NCI-H345 (cell line): ENCODE measurements around the gene NACA.
"Not testable (repeated sequence)": the region's sequence is repeated elsewhere in the genome, so short reads cannot be mapped to it uniquely, and the experiment has no call there.

Experiments used
- DNase-seq: peaks from one replicate; lab custom pipeline; 2025; lab: John Stamatoyannopoulos, UW

Gene NACA

DNA sequence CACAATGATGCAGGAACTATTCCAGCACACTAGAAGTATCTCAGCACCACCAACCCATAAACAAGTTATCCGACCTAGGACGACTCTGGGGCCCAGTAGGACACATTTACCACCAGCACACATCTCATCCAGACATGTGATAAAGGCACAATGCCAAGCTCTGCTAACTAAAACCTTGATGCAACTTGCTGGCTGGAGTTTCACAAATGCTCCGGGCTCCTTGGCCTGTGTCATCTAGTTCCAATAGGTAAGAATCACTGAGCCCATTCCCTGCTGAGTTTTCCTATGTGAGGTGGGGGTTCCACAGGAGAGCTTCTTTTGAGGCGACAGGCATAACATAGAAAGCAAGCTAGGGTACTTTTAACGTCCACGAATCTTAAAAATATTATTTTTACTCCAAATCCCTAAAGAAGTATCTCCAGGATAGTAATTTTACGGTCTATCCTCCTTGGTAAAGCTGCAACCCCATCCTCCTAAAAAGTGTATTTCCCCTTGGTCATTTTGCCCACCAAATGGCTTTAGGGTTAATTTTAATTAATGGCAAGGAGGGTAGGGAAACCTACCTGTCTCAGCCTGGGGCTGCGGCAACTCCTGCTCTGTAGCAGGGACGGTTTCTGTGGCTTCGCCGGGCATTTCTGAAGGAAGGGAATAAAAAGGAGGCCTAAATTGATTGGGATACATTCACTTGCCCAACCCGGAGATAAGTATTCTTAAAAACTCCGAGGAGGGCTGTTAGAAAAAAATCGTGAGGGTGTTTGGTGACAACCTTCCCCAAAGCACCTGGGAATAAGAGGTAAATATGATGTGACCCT, 1.0 kb downstream of the NACA start:
- no peak for DNase-seq

DNA sequence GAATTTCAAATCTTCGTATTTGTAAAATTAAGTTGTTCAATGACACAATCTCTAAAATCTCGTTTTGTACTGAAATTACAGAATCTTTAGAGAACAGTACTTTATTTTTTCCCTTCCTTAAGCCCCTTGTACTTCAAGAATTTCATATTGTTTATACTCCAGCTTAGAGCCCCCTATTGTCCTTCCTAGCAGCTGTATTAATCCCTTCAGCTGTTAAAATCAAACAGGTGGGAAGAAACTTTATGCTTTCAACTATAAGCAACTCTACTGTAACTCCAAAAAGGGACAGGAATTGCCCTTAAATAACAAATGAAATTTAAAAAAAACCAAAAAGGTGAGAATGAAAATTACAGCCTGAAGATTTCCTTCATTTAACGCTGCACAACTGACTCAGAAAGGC, 1.7 kb downstream of the NACA start:
- DNase-seq = no peak

DNA sequence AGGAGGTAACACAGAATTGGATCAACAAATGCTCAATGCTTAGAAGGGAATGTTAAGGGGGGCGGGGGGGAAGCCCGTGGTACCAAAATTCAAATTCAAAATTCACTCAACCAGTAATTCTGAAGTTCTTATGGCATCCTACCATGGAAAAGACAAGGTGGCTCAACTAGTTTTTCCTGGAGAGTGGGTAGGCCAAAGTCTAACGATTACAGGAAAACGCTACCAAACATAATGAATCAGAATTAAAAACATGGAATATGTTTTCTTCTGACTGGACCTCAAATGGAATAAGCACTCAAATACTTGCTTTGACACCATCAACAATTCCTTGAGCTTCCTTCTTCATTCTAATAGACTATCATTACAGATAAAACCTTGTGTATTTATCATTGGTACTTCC, 2.3 kb downstream of the NACA start:
- no peak for DNase-seq

DNA sequence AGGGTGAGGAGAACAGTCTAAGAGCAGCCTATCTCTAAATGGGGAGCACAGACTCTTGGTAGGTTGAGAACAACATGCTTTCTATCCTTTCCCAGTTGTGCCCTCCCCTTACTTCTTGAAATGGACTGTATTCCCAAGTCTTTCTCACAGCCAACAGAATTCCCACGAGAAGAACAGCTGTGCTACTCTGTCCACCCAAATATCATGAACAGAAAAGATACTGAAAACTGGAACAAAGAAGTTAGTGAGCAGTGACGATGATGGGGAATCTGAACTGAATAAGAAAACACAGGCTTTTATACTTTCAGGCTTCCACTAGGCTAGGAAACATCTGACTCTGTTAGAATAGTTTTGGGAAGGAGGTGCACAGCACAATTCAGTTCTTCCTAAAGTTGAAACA, 3.4 kb downstream of the NACA start:
- DNase-seq = no peak

DNA sequence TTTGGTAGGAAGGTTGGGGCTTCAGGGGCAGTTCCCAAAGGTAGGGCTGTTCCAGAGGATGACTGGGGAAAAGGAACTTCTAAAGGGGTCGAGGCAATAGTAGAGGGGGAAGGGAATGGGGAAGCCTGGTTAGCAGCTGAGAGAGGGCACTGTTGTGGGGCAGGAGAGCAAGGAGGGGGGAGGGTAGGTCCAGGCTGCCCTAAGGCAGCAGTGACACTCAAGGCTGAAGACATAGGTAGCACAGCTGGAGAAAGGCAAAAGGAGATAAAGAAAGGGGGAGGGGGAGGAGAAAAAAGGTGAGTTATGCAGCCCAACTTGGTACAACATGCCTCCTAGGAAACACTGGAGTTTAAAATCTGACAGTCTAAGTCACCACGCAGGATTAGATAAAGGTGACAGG, 3.9 kb downstream of the NACA start:
- no peak for DNase-seq

DNA sequence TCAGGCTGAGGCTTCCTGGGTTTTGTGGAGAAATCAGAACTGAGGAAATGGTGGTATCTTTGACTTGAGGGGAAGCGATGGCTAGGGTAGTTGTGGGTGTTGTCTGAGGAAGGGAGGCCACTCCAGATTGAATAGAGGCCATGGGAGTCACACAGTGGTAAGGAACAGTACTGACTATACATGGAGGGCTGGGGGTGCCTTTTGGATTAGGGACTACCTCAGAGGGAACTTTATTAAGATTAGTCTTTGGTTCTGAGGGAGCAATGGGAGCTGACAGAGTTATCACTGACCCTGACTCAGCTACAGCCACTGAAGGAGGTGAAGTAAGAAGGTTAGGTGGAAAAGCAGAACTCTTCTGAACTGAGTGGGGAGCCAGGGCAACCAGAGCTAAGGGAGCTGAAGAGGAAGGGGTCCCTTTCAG, 4.4 kb downstream of the NACA start:
- no peak for DNase-seq

DNA sequence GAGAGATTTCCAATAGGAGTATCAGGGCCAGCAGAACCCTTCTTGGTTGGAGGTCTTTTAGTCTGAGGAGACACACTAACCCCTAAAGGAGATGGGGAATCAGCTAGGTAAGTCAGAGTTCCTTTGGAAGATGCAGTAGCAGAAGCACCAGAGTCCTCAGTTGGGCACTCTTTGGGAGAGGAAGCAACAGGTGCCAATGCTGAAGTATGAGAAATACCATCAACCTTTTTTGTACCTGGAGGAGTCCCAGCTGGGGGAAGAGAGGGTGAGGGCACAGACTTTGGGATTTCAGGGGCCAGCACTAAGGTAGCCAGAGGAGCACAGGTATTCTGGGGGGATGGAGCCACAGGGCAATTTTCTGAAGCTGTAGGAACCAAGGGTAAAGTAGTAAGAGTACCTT, 6.0 kb downstream of the NACA start:
- no peak for DNase-seq

DNA sequence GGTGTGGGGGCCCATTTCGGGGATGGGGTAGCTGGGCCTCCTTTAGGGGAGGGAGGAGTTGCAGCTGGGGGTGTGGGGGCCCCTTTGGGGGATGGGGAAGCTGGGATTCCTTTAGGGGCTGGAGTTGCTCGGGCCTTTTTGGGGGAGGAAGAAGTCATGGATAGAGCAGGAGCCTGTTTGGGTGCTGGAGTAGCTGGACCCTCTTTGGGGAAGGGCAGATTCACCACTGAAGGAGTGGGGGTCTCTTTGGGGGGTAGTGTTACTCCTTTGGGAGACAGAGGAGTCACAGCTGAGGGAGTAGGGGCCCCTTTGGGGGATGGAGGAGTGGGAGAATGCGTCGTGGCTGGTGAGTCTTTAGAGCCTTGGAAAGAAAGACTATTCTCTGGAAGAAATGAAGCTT, 6.5 kb downstream of the NACA start:
- DNase-seq = no peak

DNA sequence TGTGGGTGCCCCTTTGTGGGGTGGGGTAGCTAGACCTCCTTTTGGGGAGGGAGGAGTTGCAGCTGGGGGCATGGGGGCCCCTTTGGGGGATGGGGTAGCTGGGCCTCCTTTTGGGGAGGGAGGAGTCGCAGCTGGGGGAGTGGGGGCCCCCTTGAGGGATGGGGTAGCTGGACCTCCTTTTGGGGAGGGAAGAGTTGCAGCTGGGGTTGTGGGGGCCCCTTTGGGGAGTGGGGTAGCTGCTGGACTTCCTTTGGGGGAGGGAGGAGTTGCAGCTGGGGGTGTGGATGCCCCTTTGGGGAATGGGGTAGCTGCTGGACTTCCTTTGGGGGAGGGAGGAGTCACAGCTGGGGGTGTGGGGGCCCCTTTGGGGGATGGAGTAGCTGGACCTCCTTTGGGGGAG, 7.0 kb downstream of the NACA start:
- DNase-seq = no peak

DNA sequence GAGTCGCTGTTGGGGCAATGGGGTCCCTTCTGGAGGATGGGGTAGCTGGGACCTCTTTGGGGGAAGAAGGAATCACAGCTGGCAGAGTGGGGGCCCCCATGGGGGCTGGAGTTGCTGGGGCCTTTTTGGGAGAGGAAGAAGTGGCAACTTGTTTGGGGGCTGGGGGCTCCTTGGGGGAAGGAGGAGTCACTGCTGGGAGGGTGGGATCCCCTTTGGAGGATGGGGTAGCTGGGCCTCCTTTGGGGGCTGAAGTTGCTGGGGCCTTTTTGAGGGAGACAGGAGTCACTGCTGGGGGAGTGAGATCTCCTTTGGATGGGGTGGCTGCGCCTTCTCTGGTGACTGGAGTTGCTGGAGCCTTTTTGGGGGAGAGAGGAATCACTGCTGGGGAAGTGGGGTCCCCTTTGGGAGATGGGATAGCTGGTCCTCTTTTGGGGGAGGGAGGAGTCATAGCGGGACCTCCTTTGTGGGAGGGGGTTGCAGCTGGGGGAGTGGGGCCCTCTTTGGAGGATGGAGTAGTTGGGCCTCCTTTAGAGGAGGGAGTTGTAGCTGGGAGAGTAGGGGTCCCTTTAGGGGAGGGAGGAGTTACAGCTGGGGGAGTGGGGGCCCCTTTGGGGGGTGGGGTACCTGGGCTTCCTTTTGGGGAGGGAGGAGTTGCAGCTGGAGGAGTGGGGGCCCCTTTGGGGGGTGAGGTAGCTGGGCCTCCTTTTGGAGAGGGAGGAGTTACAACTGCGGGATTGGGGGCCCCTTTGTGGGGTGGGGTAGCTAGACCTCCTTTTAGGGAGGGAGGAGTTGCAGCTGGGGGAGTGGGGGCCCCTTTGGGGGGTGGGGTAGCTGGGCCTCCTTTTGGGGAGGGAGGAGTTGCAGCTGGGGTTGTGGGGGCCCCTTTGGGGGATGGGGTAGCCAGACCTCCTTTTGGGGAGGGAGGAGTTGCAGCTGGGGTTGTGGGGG, 7.9 kb downstream of the NACA start:
- no peak for DNase-seq

DNA sequence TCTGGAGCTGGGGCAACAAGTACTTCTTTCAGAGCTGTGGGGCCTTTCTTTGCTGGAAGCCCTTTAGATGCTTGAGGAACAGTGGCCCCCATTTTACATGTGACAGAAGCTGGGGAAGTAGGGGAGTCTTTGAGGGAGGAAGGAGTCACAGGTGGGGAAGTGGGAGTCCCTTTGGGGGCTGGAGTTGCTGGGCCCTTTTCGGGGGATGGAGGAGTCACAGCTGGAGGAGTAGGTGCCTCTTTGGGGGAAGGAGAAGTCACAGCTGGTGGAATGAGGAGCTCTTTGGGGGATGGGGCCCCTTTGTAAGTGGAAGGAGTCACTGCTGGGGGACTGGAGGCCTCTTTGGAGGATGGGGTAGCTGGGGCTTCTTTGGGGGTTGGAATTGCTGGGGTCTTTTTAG, 8.6 kb downstream of the NACA start:
- DNase-seq = no peak

DNA sequence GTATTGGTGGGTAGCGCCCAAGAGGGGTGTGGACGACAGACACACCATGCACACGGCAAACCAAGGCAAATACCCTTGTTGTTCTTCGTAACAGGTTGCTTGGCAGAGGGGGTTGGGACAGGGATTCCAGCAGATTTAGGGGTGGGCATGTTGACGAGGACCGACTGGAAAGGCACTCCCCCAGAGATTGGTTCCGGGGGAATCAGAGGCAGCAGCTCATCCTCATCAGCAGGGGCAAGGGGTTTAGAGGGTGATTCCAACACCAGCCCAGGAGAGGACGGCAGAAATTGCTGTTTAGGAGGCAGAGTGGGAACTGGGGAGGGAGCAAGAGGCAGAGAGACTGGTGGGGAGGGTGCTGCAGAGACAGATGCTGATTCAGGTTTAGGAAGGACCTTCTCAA, 9.3 kb downstream of the NACA start:
- no peak for DNase-seq

DNA sequence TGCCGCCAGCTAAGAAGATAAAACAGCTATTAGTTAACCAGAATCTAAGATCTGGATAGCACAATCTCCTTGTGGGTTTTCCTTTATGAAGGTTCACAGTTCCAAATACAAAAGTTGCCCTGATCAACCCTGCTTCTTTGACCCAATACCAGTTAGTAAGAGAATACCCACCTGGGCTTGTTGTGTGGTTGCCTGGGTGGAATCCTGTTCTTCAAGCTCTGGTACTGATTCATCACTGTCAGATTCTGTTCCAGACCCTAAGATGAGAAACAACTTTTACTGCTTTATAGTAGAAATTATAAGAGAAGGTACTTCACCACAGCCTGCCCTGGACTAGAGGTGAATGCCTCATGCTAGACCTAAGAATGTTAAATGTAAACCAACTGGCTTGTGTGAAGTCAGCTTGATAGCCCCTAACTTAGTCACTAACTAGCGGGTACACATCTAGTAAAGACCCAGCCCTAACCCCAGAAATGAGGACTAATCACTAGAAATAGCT, 10.6 kb downstream of the NACA start:
- DNase-seq = no peak

DNA sequence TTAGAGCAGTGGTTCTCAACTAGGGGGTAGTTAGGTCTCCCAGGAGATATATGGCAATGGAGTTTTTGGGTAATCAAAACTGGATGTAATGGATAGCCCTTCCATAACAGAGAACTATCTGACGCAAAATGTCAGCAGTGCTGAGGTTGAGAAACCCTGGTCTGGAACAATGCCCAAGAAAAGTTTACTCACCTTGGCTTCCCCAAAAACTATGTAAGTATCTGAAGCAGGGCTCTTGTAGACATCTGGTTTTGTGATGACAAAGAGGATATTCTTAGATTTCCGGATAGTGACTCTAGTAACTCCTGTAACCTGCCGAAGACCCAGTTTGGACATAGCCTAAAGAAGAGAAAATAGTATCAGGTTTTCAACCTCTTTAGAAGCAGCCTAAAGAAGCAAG, 11.8 kb downstream of the NACA start:
- no peak for DNase-seq

DNA sequence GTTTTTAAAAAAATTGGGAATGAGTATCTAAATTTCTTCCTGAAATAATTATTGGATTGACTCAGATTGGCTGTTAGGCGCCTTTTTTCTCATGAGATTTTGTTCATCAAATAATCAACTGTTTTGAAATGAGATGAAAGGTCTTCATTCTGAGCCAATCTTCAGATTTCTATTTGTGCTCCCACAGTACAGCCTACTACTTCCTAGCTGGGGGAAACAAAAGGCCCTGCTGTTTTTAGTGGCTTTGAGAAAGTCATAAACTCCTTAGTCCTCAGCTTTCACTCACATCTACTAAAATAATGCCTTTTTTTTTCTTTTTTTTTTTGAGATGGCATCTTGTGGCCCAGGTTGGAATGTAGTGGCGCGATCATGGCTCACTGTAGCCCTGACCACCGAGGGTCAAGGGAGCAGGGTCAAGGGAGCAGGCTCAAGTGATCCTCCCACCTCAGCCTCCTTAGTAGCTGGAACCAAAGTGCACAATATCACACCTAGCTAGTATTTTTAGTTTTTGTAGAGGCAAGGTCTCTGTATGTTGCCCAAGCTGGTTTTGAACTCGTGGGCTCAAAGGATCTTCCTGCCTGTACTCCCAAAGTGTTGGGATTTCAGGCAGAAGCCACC, 15.2 kb downstream of the NACA start:
- no peak for DNase-seq

DNA sequence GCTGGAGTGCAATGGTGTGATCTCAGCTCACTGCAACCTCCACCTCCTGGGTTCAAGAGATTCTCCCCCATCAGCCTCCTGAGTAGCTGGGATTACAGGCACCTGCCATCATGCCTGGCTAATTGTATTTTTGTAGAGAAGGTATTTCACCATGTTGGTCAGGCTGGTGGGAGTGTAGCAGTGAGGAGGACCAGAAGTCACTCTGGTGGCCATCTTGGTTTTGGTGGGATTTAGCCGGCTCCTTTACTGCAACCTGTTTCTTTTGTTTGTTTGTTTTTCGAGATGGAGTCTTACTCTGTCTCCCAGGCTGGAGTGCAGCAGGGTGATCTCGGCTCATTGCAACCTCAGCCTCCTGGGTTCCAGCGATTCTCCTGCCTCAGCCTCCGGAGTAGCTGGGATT, 20.6 kb downstream of the NACA start:
- not testable (repeated sequence) for DNase-seq

DNA sequence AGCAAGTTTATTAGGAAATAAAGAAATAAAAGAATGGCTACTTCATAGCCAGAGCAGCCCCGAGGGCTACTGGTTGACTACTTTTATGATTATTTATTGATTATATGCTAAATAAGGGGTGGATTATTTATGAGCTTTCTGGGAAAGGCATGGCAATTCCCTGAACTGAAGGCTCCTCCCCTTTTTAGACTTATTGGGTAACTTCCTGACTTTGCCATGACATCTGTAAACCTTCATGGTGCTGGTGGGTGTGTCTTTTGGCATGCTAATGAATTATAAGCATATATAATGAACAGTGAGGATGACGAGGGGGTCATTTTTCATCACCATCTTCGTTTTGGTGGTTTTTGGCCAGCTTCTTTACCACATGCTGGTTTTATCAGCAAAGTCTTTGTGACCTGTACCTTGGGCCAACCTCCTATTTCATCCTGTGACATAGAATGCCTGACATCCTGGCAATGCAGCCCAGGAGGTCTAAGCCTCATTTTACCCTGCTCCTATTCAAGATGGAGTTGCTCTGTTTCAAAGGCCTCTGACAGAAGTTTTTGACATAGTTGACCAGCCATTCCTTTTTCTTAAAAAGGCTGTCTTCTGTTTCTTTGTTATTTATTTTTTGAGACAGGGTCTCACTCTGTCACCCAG, 26.0 kb downstream of the NACA start:
- no peak for DNase-seq

DNA sequence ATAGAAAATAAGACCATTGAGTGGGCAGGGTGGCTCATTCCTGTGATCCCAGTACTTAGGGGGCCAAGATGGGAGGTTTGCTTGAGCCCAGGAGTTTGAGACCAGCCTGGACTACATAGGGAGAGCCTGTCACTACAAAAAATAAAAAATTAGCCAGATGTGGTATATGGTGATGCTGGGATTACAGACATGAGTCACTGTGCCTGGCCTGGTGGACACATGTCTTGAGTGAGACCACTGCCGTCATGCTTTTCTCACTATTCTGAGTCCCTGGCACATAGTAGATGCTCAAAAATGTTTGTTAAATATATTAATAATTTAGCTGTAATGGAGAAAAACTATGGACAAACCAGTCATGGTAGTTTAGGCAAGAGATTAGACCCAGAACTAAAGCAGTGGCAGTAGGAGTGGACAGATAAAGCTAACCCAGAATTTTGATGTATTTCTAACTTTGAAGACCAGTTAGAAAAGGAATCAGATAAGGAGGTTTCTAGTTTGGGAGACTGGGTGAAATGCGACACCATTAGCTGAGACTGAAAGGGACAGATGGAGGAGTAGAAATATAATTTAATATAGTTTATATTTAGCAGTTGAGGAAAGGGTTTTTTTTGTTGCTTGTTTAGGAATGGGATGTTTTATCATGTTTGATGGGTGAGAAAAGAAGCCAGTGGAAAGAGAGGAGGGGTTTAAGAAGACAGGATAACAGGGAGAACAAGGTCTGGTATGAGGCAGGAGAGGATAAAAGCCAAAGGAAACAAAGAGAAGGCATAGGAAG, 29.6 kb downstream of the NACA start:
- no peak for DNase-seq

DNA sequence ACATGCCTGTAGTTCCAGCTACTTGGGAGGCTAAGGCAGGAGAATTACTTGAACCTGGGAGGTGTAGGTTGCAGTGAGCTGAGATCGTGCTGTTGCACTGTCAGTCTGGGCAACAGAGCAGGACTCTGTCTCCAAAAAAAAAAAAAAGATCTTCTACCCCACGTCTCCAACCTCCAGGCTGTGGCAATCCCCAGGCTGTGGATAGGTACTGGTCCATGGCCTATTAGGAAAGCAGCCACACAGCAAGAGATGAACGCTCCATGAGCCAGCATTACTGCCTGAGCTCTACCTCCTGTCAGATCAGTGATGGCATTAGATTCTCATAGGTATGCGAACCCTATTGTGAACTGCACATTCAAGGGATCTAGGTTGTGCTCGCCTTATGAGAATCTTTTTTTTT, 30.9 kb downstream of the NACA start:
- DNase-seq = no peak

DNA sequence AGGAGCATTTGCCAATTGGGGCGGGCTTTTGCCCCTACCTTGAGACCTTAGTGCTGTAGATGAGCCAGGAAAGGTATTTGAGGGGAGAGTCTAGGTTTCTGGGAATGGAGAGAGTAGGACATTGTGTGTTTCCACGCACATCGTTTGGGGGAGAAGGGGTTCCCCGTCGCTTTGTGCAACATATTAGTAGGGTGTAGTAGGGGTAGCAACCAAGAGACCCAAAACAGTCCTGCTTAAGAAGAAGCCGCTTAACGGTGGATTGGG, 36.3 kb downstream of the NACA start:
- no peak for DNase-seq

DNA sequence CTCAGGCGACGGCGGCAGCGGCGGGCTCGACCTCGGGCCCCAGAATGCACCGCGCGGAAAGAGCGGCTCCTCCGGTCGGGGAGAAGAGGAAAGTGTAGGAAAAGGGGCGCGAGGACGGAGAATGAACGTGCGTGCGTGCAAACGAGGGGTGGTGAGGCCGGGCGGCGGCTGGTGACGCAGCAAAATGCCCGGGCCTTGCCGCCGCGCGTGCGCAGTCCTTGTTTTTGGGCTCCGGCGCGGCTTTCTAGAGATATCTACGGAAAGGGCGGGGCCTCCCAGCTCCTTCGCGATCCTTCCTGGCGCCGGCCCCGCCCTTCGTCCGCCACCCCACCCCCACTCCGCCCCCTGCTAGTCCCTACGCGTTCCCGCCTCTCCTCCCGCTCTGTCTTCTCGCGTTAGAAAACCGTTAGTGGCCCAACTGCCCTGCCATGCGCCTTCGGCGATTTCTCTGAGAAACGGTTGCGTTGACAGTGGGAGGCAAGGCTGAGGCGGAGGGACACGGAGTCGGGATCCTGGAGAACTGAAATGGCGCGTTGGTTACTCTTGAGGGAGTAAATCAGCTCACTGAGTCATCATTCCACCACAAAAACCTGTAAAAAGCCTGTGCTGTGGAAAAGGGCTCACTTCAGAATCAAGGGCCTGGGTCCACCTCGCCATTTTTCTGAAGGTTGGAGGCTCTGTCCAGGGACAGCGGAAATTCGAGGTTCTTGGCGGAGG, 36.8 kb downstream of the NACA start, which contains the start of gene PTGES3:
TSS of gene PTGES3 (minus strand) at position 156 of the 717 bp plus-strand sequence. CDS start 285 bp downstream, outside the sequence.
- DNase-seq = peak; percentile 98
